Measurements from ENCODE around the gene PALM2AKAP2. TPM values are rescaled to one million over a fixed set of nuclear protein-coding genes. Genes with fewer than 3 reads are reported as not detected.

The PALM2AKAP2 gene
- 39.6 and 43.4 TPM in 2 replicates for total RNA-seq (2014; rRNA removed; shearing (Covaris generic))

DNA sequence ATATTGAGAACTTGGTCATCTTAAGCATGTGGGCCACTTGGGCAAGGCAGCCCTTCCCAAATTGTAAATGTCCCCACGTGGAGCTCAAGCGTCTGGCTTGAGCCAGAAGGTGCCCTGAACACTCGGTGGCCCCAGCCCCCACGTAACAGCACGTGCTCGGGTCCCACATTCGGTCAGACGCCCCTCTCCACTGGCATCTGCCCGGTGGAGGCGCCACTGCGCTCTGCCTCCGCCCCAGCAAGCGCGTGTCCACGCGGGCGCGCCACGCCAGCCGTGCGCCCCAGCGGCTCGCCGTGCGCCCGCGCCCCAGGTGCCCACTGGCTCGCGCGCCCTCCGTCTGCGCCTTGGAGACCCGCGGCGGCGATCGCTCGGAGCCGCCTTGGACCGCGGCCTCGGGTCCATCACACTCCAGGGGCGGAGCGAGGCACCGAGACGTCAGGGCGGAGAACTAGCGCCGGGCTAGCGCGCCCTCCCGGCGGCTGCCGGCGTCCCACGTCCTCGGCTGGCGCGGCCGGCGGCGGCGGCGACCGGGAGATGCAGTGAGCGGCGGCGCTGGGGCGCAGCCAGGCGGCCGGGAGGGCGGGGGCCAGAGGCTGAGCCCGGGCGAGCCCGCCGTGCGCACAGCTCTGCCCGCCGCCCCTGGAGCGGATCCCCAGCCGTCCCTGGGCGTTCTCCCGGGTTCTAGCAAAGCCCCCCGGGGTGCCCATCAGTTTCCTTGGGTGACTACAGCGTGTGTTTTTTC lies at the start of gene PALM2AKAP2:
TSS of gene PALM2AKAP2 (plus strand) at position 488 of the 742 bp plus-strand sequence. CDS start 291 bp downstream, outside the sequence.
- Histone ChIP-seq H3K4me3 (peak within 1 kb of the TSS; percentile 83), H3K27ac (peak within 1 kb of the TSS; percentile 81), H3K9me3 (replicated peaks) (no peaks in the 10 kb centered on the region), H3K36me3 (peaks cover 9% of the 10 kb centered on the region), H3K27me3 (no peaks in the 10 kb centered on the region), H3K4me1 (peaks cover 10% of the 10 kb centered on the region)
- peak; percentile 83 to 85 for DNase-seq

DNA sequence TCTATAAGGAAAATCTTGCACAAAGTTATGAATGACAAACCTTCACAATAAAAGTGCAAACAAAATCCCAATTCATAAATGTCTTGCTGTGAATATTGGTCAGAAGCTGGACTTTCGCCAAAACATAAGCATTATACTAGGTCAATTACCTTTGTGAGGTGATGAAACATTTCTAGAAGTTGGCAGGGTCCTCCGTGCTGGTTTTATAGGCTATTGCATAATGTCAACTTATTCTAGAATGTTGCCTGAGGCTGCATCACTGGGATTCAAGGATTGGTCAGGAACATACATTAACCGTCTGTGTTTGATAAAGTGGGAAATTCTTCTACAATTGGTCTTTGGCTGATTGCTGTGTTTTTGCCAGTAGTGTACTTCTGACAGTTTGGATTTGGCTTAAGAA lies 49.8 kb upstream of the PALM2AKAP2 start:
- no peak overlapping the region for H3K4me3 ChIP-seq
- H3K9me3 ChIP-seq (replicated peaks): no peaks in the 10 kb centered on the region
- no peaks in the 10 kb centered on the region for H3K36me3 ChIP-seq
- no peak overlapping the region for H3K27ac ChIP-seq
- no peaks in the 10 kb centered on the region for H3K27me3 ChIP-seq
- DNase-seq: no peak
- H3K4me1 ChIP-seq: peaks cover 11% of the 10 kb centered on the region

DNA sequence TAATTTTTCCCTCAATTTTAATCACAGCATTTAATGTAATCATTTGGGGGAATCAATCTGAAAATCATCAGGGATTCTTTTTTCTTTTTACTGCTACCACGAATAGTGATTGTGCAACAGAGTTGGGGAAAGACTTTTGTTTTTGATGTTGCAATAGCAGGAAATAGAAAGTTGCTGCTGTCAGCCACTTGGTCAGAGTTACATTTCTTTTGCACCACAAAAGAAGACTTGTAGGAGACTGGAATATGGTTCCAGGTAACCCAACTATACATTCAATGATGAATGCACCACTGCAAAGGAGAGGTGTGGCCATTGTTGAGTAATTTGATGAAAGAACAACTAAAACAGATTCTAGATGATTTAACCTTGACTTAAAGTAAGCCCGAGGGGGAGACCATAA lies 46.3 kb upstream of the PALM2AKAP2 start:
- DNase-seq: no peak
- H3K9me3 ChIP-seq (replicated peaks): no peaks in the 10 kb centered on the region

DNA sequence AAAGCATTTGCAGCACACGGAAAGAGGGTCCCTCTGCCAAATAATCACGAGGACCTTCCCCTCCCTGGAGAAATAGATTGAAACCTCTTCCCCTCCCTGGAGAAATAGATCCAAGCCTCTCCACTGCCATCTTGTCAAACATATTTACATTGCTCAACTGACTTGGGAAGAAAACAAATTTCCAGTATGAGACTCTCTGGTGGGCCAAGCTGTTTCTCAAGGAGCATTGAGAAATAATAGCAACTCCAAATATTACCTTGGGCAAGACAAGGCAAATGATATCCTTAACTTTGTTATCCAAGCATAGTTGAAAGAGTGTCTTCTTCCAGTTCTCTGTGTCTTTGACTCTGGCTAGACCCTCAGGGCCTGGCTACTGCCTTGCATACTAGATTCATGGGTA lies 45.2 kb upstream of the PALM2AKAP2 start:
- H3K4me3 ChIP-seq: no peak overlapping the region
- no peak overlapping the region for H3K27ac ChIP-seq
- peaks cover 7% of the 10 kb centered on the region; the same call in 1 of the 2 replicates for H3K4me1 ChIP-seq
- H3K9me3 ChIP-seq (replicated peaks): no peaks in the 10 kb centered on the region
- DNase-seq: no peak
- H3K36me3 ChIP-seq: no peaks in the 10 kb centered on the region
- no peaks in the 10 kb centered on the region for H3K27me3 ChIP-seq

More for the DNA sequence above, 46.3 kb upstream of the PALM2AKAP2 start:
- H3K4me3 ChIP-seq: no peak overlapping the region
- peaks cover 8% of the 10 kb centered on the region; the same call in 1 of the 2 replicates for H3K4me1 ChIP-seq
- no peaks in the 10 kb centered on the region for H3K36me3 ChIP-seq
- no peaks in the 10 kb centered on the region for H3K27me3 ChIP-seq
- H3K27ac ChIP-seq: no peak overlapping the region

DNA sequence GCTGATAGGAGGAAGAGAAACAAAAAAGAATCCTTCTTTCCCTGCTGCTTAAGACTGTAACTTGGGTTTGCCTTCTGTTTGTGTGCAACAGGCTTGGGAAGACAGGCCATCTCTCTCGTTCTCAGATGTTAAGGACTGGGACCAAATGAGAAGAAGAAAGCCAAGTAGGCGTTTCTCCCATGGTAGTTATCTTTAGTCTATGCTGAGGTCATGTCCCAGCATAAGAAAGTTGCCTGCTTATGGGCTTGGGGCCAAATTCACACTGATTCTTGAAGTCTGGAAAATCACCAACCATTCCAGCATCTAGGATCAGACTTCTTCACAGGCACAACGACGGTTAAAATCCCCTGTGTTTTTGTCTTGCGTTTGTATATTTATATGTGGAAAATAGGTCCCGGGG lies 44.2 kb upstream of the PALM2AKAP2 start:
- Histone ChIP-seq H3K4me3 (no peak overlapping the region), H3K27ac (no peak overlapping the region), H3K36me3 (no peaks in the 10 kb centered on the region), H3K9me3 (replicated peaks) (no peaks in the 10 kb centered on the region), H3K4me1 (peaks cover 7% of the 10 kb centered on the region; the same call in 1 of the 2 replicates), H3K27me3 (no peaks in the 10 kb centered on the region)
- DNase-seq: no peak

DNA sequence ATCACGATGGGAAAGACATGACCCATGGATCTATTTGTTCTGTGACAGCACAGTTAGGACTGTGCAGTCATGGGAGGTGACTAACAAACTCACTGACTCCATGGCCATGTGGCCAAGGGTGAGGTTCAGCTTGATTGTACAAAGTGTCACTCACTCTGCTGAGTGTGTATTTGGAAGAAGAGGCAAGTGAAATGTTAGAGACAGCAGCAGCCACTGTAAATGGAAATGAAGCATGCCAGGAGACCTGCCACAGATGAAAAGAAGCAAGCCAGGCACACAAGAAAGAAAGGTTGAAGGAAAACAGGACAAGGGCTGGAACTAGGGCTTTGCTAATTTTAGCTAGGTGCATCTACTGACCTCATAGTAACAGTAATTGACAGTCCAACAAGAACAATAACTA lies 42.7 kb upstream of the PALM2AKAP2 start:
- Histone ChIP-seq H3K27ac (no peak overlapping the region), H3K4me1 (peaks cover 7% of the 10 kb centered on the region; the same call in 1 of the 2 replicates), H3K27me3 (no peaks in the 10 kb centered on the region), H3K36me3 (no peaks in the 10 kb centered on the region), H3K9me3 (replicated peaks) (no peaks in the 10 kb centered on the region), H3K4me3 (no peak overlapping the region)
- DNase-seq: no peak

DNA sequence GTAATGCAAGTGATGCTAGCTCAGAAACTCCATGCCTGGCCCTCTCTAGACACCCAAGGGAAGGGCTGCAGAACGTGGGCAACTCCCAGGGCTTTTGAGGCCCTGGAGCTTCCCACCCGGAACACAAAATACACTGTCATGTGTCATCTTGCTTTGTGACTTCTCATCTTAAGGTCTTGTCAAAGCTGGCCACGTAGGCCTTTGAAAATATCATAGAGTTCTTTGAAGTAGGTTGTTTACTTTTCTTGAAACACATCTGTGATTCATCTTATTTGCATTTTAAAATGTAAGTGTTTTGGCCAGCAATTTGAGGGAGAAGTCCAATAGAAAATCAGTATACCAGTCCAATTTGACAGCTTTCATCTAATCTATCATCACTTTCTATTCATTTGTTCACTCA lies 40.2 kb upstream of the PALM2AKAP2 start:
- Histone ChIP-seq H3K9me3 (replicated peaks) (no peaks in the 10 kb centered on the region), H3K36me3 (no peaks in the 10 kb centered on the region), H3K4me3 (no peak overlapping the region), H3K27me3 (no peaks in the 10 kb centered on the region), H3K27ac (no peak overlapping the region), H3K4me1 (peaks cover 7% of the 10 kb centered on the region; the same call in 1 of the 2 replicates)
- DNase-seq: no peak

DNA sequence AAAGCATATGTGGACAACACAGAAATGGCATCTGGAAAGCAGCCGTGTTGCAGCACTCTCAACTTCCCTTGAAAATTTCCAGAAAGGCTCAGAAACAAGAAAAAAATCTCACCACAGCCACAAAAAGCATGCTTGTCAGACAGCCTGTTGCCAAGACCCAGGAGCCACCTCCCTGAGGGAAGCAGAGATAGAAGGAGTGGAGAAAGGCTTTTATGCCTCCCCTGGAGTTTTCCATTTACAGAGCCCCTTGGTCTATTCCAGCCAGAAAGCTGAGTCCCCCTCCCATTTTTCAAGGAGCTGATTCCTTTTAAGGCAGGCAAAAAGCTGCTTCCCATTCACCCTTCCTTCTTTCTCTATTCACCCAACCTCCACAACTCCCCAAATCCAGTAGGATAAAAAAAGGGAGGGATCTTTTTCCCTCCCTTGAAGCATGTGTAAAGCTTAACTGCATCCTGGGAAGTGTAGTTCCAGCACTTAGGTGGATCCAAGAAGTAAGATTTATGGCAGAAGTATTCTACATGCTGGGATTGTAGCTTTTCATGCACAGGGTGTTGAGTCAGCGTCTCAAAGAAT lies 37.1 kb upstream of the PALM2AKAP2 start:
- H3K9me3 ChIP-seq (replicated peaks): no peaks in the 10 kb centered on the region
- H3K36me3 ChIP-seq: no peaks in the 10 kb centered on the region
- no peak overlapping the region for H3K4me3 ChIP-seq
- H3K4me1 ChIP-seq: peaks cover 5% of the 10 kb centered on the region; the same call in 1 of the 2 replicates
- no peak for DNase-seq
- H3K27ac ChIP-seq: no peak overlapping the region
- no peaks in the 10 kb centered on the region for H3K27me3 ChIP-seq

DNA sequence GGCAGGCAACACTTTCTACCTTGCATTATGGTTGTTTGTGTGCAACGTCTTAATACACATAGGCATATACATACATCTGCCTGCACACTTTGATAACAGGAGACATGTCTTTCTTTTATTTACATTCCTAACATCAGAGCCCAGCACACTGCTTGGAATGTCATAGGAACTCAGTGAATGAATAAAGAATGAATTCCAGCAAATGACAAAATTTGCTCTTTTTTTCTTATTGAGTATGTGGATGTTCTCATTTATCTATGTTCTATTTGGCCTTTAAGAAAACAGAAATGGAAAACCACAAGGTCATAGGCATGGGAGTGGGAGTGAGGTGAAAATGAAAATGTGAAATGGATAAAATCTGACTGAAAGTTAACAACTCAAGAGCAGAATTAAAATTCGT lies 36.3 kb upstream of the PALM2AKAP2 start:
- no peaks in the 10 kb centered on the region for H3K27me3 ChIP-seq
- H3K4me3 ChIP-seq: no peak overlapping the region
- no peaks in the 10 kb centered on the region for H3K9me3 ChIP-seq (replicated peaks)
- H3K4me1 ChIP-seq: no peaks in the 10 kb centered on the region; the same call in 1 of the 2 replicates
- no peak for DNase-seq
- no peaks in the 10 kb centered on the region for H3K36me3 ChIP-seq
- no peak overlapping the region for H3K27ac ChIP-seq

DNA sequence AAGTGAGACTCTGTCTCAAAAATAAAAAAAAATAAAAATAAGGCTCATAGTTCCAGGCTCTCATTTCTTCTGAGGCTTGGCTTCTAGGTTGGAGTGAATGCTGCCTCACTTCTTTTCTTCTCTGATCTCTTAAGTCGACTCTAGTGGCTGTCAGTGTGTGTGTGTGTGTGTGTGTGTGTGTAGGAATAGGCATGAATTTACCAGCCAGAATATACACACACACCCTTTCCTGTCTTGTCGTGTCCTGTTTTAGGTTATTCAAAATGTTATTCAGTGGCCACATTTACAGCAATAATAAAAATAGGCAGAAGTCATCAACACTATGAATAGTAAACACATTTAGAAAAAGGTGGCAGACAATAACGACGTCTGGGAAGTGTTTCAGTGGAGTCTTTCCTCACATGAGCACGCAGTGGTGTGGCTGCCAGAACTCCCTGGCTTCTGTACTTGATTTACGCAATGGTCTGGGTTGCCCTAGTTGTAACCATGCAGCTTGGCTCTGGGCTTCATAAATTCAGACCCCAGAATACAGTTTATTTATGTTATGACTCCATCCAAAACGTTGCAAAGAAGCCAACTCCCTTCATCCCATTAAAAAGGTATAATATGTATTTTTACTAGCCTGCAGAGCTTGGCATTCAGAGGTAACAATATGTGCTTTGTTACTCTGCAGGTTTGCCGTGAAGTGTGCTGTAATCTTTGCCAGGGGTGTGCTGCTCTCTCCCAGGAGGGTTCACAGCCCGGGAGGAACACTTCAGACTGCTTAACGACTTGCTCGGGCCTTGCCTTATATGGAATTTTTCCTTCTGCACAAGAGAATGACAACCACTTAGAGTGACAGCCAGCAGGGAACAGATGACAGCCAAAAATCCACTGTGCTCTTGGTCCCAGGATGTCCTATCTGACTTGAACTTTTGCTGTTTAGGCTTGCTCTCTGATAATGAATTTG lies 34.4 kb upstream of the PALM2AKAP2 start:
- no peaks in the 10 kb centered on the region for H3K9me3 ChIP-seq (replicated peaks)
- peak in 1 of 2 experiments; percentile 47 for DNase-seq
- peaks cover 3% of the 10 kb centered on the region; the same call in 1 of the 2 replicates for H3K4me1 ChIP-seq
- H3K4me3 ChIP-seq: no peak overlapping the region
- no peaks in the 10 kb centered on the region for H3K36me3 ChIP-seq
- no peak overlapping the region for H3K27ac ChIP-seq
- H3K27me3 ChIP-seq: no peaks in the 10 kb centered on the region

DNA sequence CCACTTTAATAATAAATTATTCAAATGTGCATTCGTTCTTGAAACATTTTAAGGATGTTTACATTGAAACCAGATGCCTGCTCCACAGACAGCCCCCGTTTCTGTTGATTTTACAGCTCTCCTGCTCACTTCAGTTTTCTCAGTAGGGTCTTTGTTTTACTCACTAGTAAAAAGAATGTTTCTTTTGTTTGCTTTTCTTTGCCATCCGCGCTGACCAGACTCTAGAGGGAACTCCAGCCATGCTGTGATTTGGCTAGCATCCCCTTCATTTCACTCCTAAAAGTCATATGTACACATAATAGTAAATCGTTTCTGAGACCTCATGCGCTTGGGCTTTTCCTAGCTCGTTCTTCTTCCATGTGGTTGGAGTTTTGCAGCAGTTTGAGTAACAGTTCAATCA lies 28.7 kb upstream of the PALM2AKAP2 start:
- Histone ChIP-seq H3K4me1 (peaks cover 15% of the 10 kb centered on the region; the same call in 1 of the 2 replicates), H3K4me3 (peak overlapping the region; percentile 30), H3K27me3 (no peaks in the 10 kb centered on the region), H3K9me3 (replicated peaks) (no peaks in the 10 kb centered on the region), H3K27ac (peak overlapping the region; percentile 58), H3K36me3 (no peaks in the 10 kb centered on the region)
- DNase-seq: peak; percentile 65 to 78

DNA sequence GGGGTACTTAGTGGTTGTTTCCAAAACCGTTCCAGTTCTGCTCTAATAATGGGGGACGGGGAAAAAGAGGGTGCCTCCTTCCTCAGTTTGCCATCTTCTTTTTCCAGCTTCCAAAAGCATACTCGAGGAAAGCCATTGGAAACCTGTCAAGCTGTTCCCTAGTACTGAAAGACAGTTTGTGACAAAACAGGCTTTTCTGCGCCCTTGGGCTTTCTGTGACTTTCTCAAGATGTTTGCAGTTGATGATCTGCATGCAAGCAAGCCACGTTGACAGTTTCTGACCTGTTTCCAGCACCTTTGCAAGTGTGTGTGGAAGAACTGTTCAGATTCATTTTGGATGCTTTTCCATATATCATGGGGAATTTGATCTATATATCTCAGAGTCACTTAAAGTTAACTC lies 26.7 kb upstream of the PALM2AKAP2 start:
- Histone ChIP-seq H3K36me3 (no peaks in the 10 kb centered on the region), H3K4me1 (peaks cover 15% of the 10 kb centered on the region; the same call in 1 of the 2 replicates), H3K4me3 (no peak overlapping the region), H3K9me3 (replicated peaks) (no peaks in the 10 kb centered on the region), H3K27me3 (no peaks in the 10 kb centered on the region), H3K27ac (no peak overlapping the region)
- DNase-seq: no peak

DNA sequence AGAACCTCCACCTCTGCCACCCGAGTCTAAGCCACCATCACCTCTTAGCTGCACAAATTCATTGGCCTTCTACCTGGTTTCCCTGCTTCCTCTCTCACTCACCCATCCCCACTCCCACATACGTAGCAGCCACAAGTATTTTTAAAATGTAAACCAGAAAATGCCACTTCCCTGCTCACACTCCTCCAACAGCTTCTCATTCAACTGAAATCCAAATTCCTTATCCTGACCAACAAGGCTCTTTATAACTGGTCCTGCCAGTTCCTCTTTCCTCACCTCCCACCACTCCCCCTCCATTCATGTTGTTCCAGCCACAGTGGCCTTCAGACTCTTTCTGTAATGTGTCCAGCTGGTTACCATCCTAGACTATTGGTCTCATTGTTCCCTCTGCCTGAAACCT lies 25.0 kb upstream of the PALM2AKAP2 start:
- Histone ChIP-seq H3K27me3 (no peaks in the 10 kb centered on the region), H3K36me3 (no peaks in the 10 kb centered on the region), H3K4me1 (peaks cover 15% of the 10 kb centered on the region; the same call in 1 of the 2 replicates), H3K27ac (no peak overlapping the region), H3K9me3 (replicated peaks) (no peaks in the 10 kb centered on the region), H3K4me3 (no peak overlapping the region)
- DNase-seq: no peak

DNA sequence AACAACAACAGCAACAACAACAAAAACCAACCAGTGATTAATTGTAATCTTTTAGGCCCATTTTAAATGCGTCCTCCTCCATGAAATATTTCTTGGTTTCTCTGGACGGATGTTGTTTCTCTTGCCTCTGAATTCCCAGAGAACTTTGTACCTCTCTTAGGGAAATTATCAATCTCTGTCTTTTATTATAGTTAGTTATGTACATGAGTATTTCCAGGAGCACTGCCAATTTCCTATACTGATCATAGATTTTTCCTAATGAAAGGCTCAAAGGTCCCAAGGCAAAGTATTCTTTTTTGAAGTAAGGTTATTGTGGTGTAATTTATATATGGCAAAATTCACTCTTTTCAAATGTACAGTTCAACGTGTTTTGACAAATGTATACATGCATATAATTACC lies 20.4 kb upstream of the PALM2AKAP2 start:
- no peak for DNase-seq
- no peaks in the 10 kb centered on the region for H3K27me3 ChIP-seq
- H3K9me3 ChIP-seq (replicated peaks): no peaks in the 10 kb centered on the region
- no peaks in the 10 kb centered on the region for H3K36me3 ChIP-seq
- no peak overlapping the region for H3K27ac ChIP-seq
- no peaks in the 10 kb centered on the region; the same call in 1 of the 2 replicates for H3K4me1 ChIP-seq
- H3K4me3 ChIP-seq: no peak overlapping the region

Measured in SJCRH30 (cell line).